Memory B cell (primary cell): ENCODE results near the gene POU6F2.

Source experiments
- ATAC-seq: fragments of 150-1000 bp; cut with Tn5 transposase; 2 replicates; pipeline ENCODE4 v1.10.0; 2021; ENCODE audit warnings: low read depth, mild to moderate bottlenecking, moderate library complexity
- DNase-seq, 2 donors: peaks; one replicate each; pipeline ENCODE4 v3.0.0; 2022; ENCODE audit warnings: low spot score in 2 of 2
- H3K27ac Mint-ChIP-seq: one replicate; pipeline ENCODE4 v1.8.0; 2022; ENCODE audit warnings: mild to moderate bottlenecking, moderate library complexity, mixed read lengths
- H3K27me3 Mint-ChIP-seq: one replicate; pipeline ENCODE4 v1.8.0; 2022; ENCODE audit warnings: mixed read lengths
- H3K36me3 Mint-ChIP-seq: one replicate; pipeline ENCODE4 v1.8.0; 2022; ENCODE audit warnings: mild to moderate bottlenecking, mixed read lengths
- H3K4me1 Mint-ChIP-seq: one replicate; pipeline ENCODE4 v1.8.0; 2022; ENCODE audit warnings: mixed read lengths
- H3K4me3 Mint-ChIP-seq: one replicate; pipeline ENCODE4 v1.8.0; 2022; ENCODE audit warnings: mild to moderate bottlenecking, moderate library complexity, mixed read lengths
- H3K9me3 Mint-ChIP-seq: one replicate; pipeline ENCODE4 v1.8.0; 2022; ENCODE audit warnings: mixed read lengths

POU6F2 gene

DNA sequence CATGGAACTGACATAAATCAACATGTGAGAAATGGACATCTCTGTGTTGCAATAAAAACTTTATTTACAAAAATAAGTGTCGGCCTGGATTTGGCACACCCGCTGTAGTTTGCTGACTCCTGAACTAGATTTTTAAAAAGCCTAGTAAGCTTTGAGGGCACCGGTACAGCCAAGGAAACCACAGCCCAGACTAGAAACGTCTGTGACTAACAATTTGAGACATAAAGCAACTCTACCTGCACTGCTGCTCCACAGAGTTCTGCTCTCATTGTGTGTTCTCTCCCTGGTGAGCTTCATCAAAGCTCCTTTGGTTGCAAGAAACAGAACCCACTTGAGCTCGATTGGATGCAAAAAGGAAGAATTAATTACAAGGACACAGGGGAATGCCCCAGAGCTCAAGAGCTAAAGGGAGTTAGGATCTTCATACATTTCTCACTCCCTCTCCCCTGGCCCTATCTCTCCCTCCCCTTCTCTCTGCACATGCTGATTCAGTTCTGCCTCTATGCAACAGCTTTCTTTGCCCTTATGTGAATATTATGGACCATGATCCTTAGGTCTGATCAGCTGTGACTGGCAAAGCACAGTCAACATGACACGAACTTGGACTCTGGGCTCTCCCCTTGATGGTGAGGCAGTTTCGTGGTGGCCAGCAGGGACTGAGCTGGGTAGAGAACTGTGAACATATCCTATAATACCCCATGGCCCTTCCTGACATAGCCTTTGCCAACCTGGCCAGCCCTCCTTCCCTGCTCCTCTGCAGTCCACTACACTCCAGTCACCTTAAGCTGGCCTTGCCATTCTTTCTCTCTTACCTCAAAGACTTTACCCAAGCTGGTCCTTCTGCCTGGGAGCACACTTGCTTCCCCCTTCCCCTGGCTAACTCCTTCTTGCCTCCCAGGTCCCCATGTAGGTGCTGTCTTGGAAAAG lies 511.0 kb downstream of the POU6F2 start:
- no peak for ATAC-seq

DNA sequence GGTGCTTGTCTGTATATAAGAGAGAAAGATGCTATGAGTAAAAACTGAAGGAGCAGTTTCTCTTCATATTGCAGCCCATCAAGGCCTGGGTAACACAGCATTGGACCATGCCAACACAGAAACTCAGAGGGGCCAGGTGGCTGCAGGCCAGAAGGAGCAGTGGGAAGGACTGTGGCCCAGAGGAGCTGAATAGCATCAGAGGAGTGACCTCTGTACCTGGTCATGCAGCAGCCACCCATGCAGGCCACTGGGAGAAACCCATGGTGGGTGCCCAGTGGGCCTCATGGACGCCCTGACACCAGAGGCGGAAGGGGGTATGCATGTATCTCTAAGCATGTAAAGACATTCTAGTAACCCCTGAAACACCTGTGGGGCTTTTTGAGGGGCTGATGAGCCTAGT lies 512.6 kb downstream of the POU6F2 start:
- H3K4me3 Mint-ChIP-seq, result no peak overlapping the region
- ATAC-seq (no peak), DNase-seq (no peak)
- H3K27me3 Mint-ChIP-seq, result peaks cover 18% of the 10 kb centered on the region
- H3K9me3 Mint-ChIP-seq, result peaks cover 1% of the 10 kb centered on the region
- no peak overlapping the region for H3K27ac Mint-ChIP-seq
- H3K4me1 Mint-ChIP-seq, result no peaks in the 10 kb centered on the region
- no peaks in the 10 kb centered on the region for H3K36me3 Mint-ChIP-seq

More for the DNA sequence above, 511.0 kb downstream of the POU6F2 start:
- H3K36me3 Mint-ChIP-seq, result no peaks in the 10 kb centered on the region
- H3K4me1 Mint-ChIP-seq, result no peaks in the 10 kb centered on the region
- DNase-seq, result no peak
- H3K4me3 Mint-ChIP-seq, result no peak overlapping the region
- H3K27ac Mint-ChIP-seq, result no peak overlapping the region
- peaks cover 1% of the 10 kb centered on the region for H3K9me3 Mint-ChIP-seq
- H3K27me3 Mint-ChIP-seq, result peaks cover 19% of the 10 kb centered on the region

DNA sequence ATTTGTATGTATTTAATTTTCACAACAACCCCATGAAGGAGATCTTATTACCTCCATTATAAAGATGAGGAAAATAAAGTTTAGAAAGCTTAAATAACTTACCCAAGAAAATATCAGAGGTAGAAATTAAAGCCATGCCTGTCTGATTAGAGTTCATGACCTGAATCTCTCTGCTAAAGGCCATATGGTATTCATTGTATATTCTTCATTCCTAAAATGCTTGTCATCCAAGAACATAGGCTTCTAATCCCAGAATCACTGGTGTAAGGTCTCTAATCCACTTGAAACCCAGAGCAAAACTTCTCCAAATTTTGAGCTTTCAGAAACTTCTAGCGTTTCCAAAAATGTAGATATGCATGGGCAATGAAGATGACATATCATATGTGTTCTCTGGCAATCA lies 516.2 kb downstream of the POU6F2 start:
- no peaks in the 10 kb centered on the region for H3K9me3 Mint-ChIP-seq

DNA sequence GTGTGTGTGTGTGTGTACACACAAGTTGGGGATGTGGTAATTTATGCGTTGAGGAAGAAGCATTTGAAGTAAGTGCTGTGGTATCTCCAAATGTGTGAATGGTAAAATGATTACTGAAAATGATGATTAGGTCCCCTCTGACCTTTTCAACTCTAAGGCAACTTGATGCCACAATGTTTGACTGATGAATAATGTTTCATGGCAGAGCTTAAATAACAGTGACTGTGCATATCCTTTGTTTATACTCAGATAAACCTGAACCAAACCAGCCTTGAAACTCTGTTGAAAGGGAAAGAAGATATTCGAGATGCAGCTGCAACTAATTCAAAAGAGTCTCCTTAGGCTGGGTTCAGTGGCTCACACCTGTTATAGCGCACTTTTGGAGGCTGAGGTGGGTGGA lies 523.6 kb downstream of the POU6F2 start:
- Mint-ChIP-seq H3K27me3 (peaks cover 20% of the 10 kb centered on the region), H3K4me3 (no peak overlapping the region), H3K27ac (no peak overlapping the region), H3K36me3 (peaks cover 1% of the 10 kb centered on the region), H3K9me3 (no peaks in the 10 kb centered on the region), H3K4me1 (no peaks in the 10 kb centered on the region)
- no peak for ATAC-seq
- DNase-seq, result no peak

More for the DNA sequence above, 516.2 kb downstream of the POU6F2 start:
- Mint-ChIP-seq H3K27ac (no peak overlapping the region), H3K27me3 (peaks cover 18% of the 10 kb centered on the region), H3K4me3 (no peak overlapping the region), H3K36me3 (no peaks in the 10 kb centered on the region), H3K4me1 (no peaks in the 10 kb centered on the region)
- ATAC-seq, result no peak
- DNase-seq, result no peak

DNA sequence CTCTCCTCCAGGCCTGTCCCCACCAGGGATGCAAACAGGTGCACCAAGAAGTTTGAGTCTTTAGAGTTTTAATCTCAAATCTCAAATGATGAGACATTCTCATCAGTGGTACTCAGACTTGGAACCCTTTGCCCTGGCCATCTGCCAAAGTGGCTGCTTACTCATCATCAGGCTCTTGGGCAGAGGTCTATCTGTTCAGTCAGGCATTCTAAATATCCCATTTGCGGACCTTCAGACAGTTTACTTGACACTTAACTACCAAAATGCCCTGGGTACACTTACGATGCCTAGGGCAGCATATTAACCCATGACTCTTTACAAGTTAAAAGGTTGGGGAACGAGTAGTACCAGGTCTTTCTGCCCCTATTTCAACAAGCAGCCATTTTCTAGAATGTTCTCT lies 527.3 kb downstream of the POU6F2 start:
- Mint-ChIP-seq H3K4me1 (peaks cover 9% of the 10 kb centered on the region), H3K4me3 (no peak overlapping the region), H3K27me3 (peaks cover 12% of the 10 kb centered on the region), H3K9me3 (no peaks in the 10 kb centered on the region), H3K36me3 (peaks cover 1% of the 10 kb centered on the region), H3K27ac (no peak overlapping the region)
- no peak for DNase-seq
- no peak for ATAC-seq

DNA sequence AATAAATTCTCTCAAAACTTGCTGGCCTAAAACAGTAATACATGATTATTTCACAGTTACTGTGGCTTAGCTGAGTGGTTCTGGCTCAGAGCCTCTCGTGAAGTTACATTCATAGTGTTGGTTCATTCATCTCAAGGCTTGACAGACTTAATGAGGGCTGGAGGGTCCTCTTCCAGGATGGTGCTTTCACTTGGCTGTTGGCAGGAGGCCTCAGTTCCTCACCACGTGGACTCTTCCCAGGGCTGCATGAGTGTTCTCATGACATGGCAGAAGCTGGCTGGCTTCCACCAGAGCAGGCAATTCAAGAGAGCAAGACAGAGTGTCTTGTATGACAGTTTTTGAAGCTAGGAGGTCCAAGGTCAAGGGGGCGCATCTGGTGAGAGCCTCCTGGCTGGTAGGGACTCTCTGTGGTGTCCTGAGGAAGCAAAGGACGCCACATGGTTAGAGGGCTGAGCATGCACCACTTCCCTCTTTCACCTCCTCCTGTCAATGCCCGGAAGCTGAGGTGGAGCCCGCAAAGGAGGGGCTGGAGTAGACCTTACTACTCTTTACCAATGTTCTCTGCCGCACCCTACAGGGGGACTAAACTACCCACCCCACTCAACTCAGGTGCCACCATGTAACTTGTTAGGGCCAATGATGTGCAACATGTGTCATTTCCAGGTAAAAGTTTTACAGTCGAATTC lies 530.3 kb downstream of the POU6F2 start:
- no peak for DNase-seq

DNA sequence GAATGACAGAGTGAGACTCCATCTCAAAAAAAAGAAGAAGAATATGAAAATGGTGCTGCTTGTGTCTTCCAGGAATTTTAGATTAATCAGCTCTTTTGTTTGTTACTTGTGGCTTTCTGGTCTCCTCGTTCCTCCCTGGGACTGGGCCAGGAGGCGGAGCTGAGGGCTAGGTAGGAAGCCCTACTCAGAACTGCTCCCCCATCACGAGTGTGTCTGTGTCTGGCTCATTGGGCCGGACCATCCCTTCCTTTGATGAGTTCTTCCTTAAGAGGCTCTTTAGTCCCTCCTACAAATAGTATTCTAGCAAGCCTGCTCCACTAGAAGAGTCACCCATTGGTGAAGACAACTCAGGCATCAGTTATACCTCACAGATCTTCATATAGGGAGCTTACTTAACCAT lies 531.7 kb downstream of the POU6F2 start:
- Mint-ChIP-seq H3K27ac (no peak overlapping the region), H3K36me3 (no peaks in the 10 kb centered on the region), H3K4me3 (no peak overlapping the region)

More for the DNA sequence above, 530.3 kb downstream of the POU6F2 start:
- Mint-ChIP-seq H3K9me3 (no peaks in the 10 kb centered on the region), H3K4me3 (no peak overlapping the region), H3K27ac (no peak overlapping the region), H3K27me3 (peaks cover 4% of the 10 kb centered on the region), H3K4me1 (peaks cover 10% of the 10 kb centered on the region), H3K36me3 (no peaks in the 10 kb centered on the region)
- peak; percentile 85 for ATAC-seq

DNA sequence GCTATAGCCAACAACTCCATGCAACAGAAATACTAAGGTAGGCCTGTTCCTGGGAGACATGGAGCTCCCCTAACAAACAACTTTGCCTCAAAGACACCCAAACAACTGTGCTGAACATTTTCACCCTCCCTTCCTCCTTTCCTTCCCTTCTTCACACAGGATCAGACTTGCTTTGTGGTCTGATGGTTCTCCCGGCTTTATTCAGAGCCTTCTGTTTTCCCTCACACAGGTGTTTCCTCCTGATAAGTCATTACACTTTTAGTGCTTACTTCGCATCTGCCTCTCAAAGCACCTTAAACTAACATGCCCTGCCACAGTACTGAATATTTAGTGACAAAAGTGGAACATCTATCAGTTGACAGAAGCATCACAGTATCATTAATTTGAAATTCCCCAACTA lies 532.2 kb downstream of the POU6F2 start:
- Mint-ChIP-seq H3K27me3 (peaks cover 4% of the 10 kb centered on the region), H3K36me3 (no peaks in the 10 kb centered on the region), H3K4me1 (peaks cover 10% of the 10 kb centered on the region), H3K4me3 (no peak overlapping the region), H3K9me3 (no peaks in the 10 kb centered on the region), H3K27ac (no peak overlapping the region)
- DNase-seq (no peak), ATAC-seq (no peak)

More for the DNA sequence above, 531.7 kb downstream of the POU6F2 start:
- no peaks in the 10 kb centered on the region for H3K9me3 Mint-ChIP-seq
- H3K4me1 Mint-ChIP-seq, result peaks cover 10% of the 10 kb centered on the region
- DNase-seq, result no peak
- H3K27me3 Mint-ChIP-seq, result peaks cover 4% of the 10 kb centered on the region
- ATAC-seq, result no peak

DNA sequence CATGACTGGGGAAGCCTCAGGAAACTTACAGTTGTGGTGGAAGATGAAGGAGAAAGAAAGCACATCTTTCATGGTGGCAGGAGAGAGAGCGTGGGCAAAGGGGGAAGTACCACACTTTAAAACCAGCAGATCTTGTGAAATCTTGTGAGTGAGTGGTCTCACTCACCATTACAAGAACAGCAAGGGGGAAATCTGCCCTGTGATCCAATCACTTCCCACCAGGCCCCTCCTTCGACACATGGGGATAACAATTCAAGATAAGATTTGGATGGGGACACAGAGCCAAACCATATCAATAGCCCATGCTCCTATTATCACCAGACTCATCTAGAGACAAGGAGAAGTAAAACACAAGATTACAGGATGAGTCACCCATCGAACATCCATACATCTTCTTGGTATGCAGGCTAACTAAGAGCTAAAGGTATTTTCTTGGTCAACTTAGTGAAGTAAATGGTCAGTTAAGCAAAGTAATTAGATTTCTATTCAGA lies 533.2 kb downstream of the POU6F2 start:
- no peaks in the 10 kb centered on the region for H3K9me3 Mint-ChIP-seq
- H3K27me3 Mint-ChIP-seq, result peaks cover 2% of the 10 kb centered on the region
- peaks cover 10% of the 10 kb centered on the region for H3K4me1 Mint-ChIP-seq
- no peak for ATAC-seq
- no peak for DNase-seq
- no peak overlapping the region for H3K27ac Mint-ChIP-seq
- H3K4me3 Mint-ChIP-seq, result no peak overlapping the region
- H3K36me3 Mint-ChIP-seq, result no peaks in the 10 kb centered on the region

DNA sequence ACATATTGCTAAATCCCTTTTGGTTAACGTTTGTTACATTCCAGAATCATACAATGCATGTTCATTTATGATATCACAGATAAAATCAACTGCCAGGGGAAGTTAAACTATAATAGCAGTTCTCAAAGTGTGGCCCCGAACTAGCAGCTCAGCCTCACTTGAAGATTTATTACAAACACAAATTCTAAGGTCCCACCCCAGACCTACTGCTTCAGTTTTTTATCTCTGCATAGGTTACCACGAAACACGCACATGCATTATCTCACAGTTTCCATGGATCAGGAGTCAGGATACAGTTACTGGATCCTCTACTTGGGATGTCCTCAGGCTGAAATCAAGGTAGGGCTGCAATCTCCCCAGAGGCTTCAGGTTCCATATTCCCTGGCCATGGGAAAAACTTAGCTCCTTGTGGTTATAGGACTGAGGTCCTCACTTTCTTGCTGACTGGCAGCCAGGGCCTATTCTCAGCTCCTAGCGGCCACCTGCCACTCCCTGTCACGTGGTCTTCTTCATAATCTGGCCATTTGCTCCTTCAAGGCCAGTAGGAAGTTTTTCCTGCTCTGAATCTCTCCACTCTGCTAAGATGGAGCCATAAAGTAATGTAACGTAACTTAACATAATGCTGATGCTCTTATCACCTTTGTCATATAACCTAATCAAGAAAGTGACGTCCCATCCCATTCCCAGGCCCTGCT lies 538.0 kb downstream of the POU6F2 start:
- ATAC-seq, result no peak
- DNase-seq, result no peak
- Mint-ChIP-seq H3K4me1 (peaks cover 2% of the 10 kb centered on the region), H3K9me3 (no peaks in the 10 kb centered on the region), H3K4me3 (no peak overlapping the region), H3K27me3 (peaks cover 1% of the 10 kb centered on the region), H3K27ac (no peak overlapping the region), H3K36me3 (no peaks in the 10 kb centered on the region)

DNA sequence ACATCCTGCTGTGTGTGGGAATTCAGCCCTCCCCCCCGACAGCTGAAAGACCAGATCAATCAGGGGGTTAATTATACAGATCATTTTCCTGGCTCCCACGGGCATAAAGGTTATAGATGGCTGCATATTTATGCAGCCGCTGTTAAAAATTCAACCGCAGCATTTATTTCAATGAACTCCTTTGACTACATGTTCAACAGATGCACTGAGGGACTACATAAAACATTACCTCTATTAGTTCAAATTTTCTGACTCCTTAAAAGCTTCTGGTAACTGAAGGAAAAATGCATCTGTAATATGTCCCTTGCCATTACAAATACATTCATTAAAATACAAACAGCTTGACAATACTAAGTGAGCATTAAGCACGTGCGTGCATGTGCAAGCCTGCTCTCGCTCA lies 538.8 kb downstream of the POU6F2 start:
- H3K27me3 Mint-ChIP-seq, result peaks cover 1% of the 10 kb centered on the region
- no peaks in the 10 kb centered on the region for H3K36me3 Mint-ChIP-seq
- ATAC-seq, result no peak
- no peak overlapping the region for H3K4me3 Mint-ChIP-seq
- no peak for DNase-seq
- peaks cover 2% of the 10 kb centered on the region for H3K4me1 Mint-ChIP-seq
- H3K9me3 Mint-ChIP-seq, result no peaks in the 10 kb centered on the region
- no peak overlapping the region for H3K27ac Mint-ChIP-seq

DNA sequence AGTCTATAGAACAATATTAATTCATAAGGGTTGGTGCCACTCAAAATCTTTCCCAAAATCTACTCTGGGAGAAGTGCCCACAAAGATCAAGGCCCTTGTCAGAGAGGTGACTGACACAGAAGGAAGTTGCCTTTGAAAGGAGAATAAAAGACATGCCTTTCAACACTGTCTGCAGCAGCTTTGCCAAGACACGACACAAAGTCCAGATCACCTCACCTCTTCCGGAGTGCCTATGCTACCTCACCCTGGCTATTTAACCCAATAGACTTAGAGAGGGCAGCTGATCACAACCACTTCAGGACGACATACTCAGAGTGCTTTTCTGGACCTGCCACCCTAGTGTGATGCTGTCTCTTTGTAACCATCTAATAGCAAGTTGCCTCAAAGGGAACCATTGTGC lies 539.5 kb downstream of the POU6F2 start:
- no peak overlapping the region for H3K27ac Mint-ChIP-seq
- no peak overlapping the region for H3K4me3 Mint-ChIP-seq
- ATAC-seq (no peak), DNase-seq (no peak)
- no peaks in the 10 kb centered on the region for H3K36me3 Mint-ChIP-seq
- H3K27me3 Mint-ChIP-seq, result peaks cover 2% of the 10 kb centered on the region
- H3K9me3 Mint-ChIP-seq, result no peaks in the 10 kb centered on the region
- H3K4me1 Mint-ChIP-seq, result peaks cover 2% of the 10 kb centered on the region
